ENCODE results near the gene NGEF. TPM values are rescaled to one million over a fixed set of nuclear protein-coding genes. Genes with fewer than 3 reads are reported as not detected.

The NGEF gene
- total and polyA plus RNA-seq, 4 donors, result 10.6 to 22.6 (median 10.8) TPM

GRCh38 chr2:233007270-233007669, 5.8 kb downstream of the NGEF start (continued):
- TF ChIP-seq REST (IDR thresholded peaks at IDR 0.05), result no peak
- TF ChIP-seq YY1 (IDR thresholded peaks at IDR 0.05), result no peak
- no peak for TF ChIP-seq JUND (IDR thresholded peaks at IDR 0.05)
- no peak for TF ChIP-seq FOXA2 (IDR thresholded peaks at IDR 0.05)

DNA sequence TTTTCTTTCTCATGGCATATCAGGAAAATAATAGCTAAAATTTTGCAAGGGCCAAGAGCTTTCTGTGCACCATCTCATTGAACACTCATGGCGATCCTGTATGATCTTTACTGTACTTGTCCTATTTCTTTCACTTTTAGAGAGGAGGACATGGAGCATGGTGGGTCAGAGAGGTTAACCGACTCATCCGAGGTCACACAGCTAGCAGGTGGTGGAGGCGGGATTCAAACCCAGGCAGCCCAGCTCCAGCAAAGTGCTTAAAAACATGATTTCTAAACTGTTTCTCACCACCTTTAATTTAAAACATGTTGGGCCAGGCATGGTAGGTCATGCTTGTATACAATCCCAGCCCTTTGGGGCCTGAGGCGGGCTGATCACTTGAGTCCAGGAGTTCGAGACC, 6.4 kb downstream of the NGEF start:
- WGBS, result 95% methylated on average over 6 of the region's 6 CpGs
- no peak for TF ChIP-seq EGR1 (IDR thresholded peaks at IDR 0.05; ENCODE audit: low read depth in 2 of 2)
- no peak for TF ChIP-seq HNF4G (IDR thresholded peaks at IDR 0.05)
- TF ChIP-seq SP1 (IDR thresholded peaks at IDR 0.05), result no peak
- TF ChIP-seq FOXA2 (IDR thresholded peaks at IDR 0.05), result no peak
- no peak for TF ChIP-seq FOXA1 (IDR thresholded peaks at IDR 0.05)
- no peaks in the 10 kb centered on the region for H3K9me3 ChIP-seq (ENCODE audit: control insufficient read depth in 4 of 4, low read length in 3 of 4)
- no peak overlapping the region for H3K27ac ChIP-seq (ENCODE audit: low read depth in 1 of 2, low read length in 2 of 2)
- no peaks in the 10 kb centered on the region for H3K27me3 ChIP-seq (ENCODE audit: control insufficient read depth in 4 of 4, insufficient read depth in 4 of 4, low read length in 3 of 4)
- no peak overlapping the region for H3K9ac ChIP-seq (ENCODE audit: low read depth in 1 of 2, low read length in 2 of 2)
- peaks cover 0 to 2% (median 0%) of the 10 kb centered on the region in 4 donors for H3K36me3 ChIP-seq (ENCODE audit: control insufficient read depth in 4 of 4, insufficient read depth in 3 of 4, low read depth in 1 of 4, low read length in 3 of 4)
- peaks cover 9 to 22% (median 15%) of the 10 kb centered on the region in 4 donors for H3K4me1 ChIP-seq (ENCODE audit: control insufficient read depth in 4 of 4, insufficient read depth in 4 of 4, low read length in 3 of 4)
- DNase-seq (ENCODE audit: low spot score), result no peak
- H3K4me3 ChIP-seq (ENCODE audit: low read depth in 1 of 3, low read length in 3 of 3), result no peak overlapping the region

- 95% methylated on average over 6 of the region's 6 CpGs for WGBS
- H3K27ac ChIP-seq (ENCODE audit: low read depth in 1 of 2, low read length in 2 of 2), result no peak overlapping the region
- no peak overlapping the region for H3K4me3 ChIP-seq (ENCODE audit: low read depth in 1 of 3, low read length in 3 of 3)
- no peak for TF ChIP-seq HNF4A (conservative IDR thresholded peaks at IDR 0.05)
- TF ChIP-seq, protein P1, sequence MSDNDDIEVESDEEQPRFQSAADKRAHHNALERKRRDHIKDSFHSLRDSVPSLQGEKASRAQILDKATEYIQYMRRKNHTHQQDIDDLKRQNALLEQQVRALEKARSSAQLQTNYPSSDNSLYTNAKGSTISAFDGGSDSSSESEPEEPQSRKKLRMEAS (IDR thresholded peaks at IDR 0.05), result no peak
- TF ChIP-seq RXRA (IDR thresholded peaks at IDR 0.05), result no peak
- no peak for TF ChIP-seq GABPA (IDR thresholded peaks at IDR 0.05 in 1 of 2, conservative IDR thresholded peaks at IDR 0.05 in 1 of 2)
- TF ChIP-seq CTCF (IDR thresholded peaks at IDR 0.05; ENCODE audit: low read depth, low read length, missing input control), result no peak
- TF ChIP-seq SP1 (IDR thresholded peaks at IDR 0.05), result no peak
- no peak for TF ChIP-seq TAF1 (conservative IDR thresholded peaks at IDR 0.05)
- no peak for TF ChIP-seq FOXA2 (IDR thresholded peaks at IDR 0.05)
- TF ChIP-seq, protein P2, sequence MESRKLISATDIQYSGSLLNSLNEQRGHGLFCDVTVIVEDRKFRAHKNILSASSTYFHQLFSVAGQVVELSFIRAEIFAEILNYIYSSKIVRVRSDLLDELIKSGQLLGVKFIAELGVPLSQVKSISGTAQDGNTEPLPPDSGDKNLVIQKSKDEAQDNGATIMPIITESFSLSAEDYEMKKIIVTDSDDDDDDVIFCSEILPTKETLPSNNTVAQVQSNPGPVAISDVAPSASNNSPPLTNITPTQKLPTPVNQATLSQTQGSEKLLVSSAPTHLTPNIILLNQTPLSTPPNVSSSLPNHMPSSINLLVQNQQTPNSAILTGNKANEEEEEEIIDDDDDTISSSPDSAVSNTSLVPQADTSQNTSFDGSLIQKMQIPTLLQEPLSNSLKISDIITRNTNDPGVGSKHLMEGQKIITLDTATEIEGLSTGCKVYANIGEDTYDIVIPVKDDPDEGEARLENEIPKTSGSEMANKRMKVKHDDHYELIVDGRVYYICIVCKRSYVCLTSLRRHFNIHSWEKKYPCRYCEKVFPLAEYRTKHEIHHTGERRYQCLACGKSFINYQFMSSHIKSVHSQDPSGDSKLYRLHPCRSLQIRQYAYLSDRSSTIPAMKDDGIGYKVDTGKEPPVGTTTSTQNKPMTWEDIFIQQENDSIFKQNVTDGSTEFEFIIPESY (IDR thresholded peaks at IDR 0.05), result no peak
- no peak for TF ChIP-seq JUND (IDR thresholded peaks at IDR 0.05)
- peaks cover 0 to 2% (median 0%) of the 10 kb centered on the region in 4 donors for H3K36me3 ChIP-seq (ENCODE audit: control insufficient read depth in 4 of 4, insufficient read depth in 3 of 4, low read depth in 1 of 4, low read length in 3 of 4)
- H3K27me3 ChIP-seq (ENCODE audit: control insufficient read depth in 4 of 4, insufficient read depth in 4 of 4, low read length in 3 of 4), result no peaks in the 10 kb centered on the region
- H3K9ac ChIP-seq (ENCODE audit: low read depth in 1 of 2, low read length in 2 of 2), result no peak overlapping the region
- peaks cover 0 to 7% (median 2%) of the 10 kb centered on the region in 4 donors for H3K4me1 ChIP-seq (ENCODE audit: control insufficient read depth in 4 of 4, insufficient read depth in 4 of 4, low read length in 3 of 4)
- H3K9me3 ChIP-seq (ENCODE audit: control insufficient read depth in 4 of 4, low read length in 3 of 4), result no peaks in the 10 kb centered on the region
- no peak for DNase-seq (ENCODE audit: low spot score)
Measured at GRCh38 chr2:233005096-233005495, 8.0 kb downstream of the NGEF start.
